ENCODE results near the gene TMEM219.

DNA sequence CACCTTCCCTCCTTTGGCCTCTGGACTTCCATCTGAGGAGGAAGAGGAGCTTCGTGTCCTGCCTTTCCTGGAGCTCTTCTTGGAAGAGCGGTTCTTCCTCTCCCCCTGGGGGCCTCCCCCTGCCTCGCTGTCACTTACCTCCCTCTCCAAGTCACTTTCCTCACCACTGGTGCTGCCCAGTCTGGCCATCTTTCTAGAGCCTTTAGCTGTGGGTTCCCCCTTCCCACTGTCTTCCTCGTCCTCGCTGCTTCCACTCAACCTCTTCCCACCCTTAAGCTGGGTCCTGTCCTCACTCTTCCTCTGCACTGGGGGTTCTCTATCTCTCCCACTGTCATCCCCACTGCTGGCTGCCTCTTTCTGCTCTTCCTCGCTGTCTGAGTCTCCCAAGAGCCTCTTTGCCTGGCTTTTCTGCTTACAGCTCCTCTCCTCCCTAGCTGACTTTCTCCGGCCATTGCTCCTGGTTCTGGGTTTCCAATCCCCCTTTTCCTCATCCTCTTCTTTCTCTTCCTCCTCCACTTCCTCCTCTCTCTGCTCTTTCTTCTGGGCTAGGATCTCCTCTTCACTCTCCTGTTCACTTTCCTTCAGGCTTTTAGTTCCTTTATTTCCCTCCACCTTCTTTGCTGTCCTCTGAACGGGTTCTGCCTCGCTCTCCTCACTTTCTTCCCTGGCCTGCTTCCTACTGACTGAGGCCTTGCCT lies 32.2 kb downstream of the TMEM219 start:
- TF ChIP-seq, protein P1, sequence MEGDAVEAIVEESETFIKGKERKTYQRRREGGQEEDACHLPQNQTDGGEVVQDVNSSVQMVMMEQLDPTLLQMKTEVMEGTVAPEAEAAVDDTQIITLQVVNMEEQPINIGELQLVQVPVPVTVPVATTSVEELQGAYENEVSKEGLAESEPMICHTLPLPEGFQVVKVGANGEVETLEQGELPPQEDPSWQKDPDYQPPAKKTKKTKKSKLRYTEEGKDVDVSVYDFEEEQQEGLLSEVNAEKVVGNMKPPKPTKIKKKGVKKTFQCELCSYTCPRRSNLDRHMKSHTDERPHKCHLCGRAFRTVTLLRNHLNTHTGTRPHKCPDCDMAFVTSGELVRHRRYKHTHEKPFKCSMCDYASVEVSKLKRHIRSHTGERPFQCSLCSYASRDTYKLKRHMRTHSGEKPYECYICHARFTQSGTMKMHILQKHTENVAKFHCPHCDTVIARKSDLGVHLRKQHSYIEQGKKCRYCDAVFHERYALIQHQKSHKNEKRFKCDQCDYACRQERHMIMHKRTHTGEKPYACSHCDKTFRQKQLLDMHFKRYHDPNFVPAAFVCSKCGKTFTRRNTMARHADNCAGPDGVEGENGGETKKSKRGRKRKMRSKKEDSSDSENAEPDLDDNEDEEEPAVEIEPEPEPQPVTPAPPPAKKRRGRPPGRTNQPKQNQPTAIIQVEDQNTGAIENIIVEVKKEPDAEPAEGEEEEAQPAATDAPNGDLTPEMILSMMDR (IDR thresholded peaks at IDR 0.05) = no peak
- TF ChIP-seq POLR2A (IDR thresholded peaks at IDR 0.05) (no peak), POLR2AphosphoS5 (IDR thresholded peaks at IDR 0.05) (no peak)
